ENCODE results near the gene BPI. TPM values are rescaled to one million over a fixed set of nuclear protein-coding genes. Genes with fewer than 3 reads are reported as not detected.

Gene BPI
- polyA plus RNA-seq, result not detected in 2 replicates

GRCh38 chr20:38303908-38304379 is at the start of gene BPI:
BPI (plus strand) TSS chr20:38304156; CDS start chr20:38304224, 68 bp downstream.

GRCh38 chr20:38260378-38261053 is 43.4 kb upstream of the BPI start, which contains the start of gene KIAA1755:
KIAA1755 (minus strand) TSS chr20:38260735; CDS start chr20:38260500, 235 bp downstream.

GRCh38 chr20:38346247-38346651 is 42.3 kb downstream of the BPI start, which contains the start of gene LBP:
LBP (plus strand) TSS chr20:38346482; CDS start chr20:38346517, 35 bp downstream.

Other genes with a start within 250 kb of the BPI start
- not detected in 2 replicates for gene TGM2, start 138.9 kb upstream of the BPI start, polyA plus RNA-seq
- 0.91 and 1.2 TPM in 2 replicates for gene KIAA1755, start 43.4 kb upstream of the BPI start, polyA plus RNA-seq
- gene LBP, start 42.3 kb downstream of the BPI start, polyA plus RNA-seq, result not detected in 2 replicates
- gene SNHG17, start 131.2 kb downstream of the BPI start, polyA plus RNA-seq, result 20.0 and 41.2 TPM in 2 replicates
- 15.5 and 19.8 TPM in 2 replicates for gene RALGAPB, start 168.7 kb downstream of the BPI start, polyA plus RNA-seq